GM21619 (cell line): ENCODE results near the gene NCOA7.
"Not testable (repeated sequence)": the region's sequence is repeated elsewhere in the genome, so short reads cannot be mapped to it uniquely, and the experiment has no call there.

Source experiments
- ATAC-seq: cut with Tn5 transposase; IDR thresholded peaks from one replicate; pipeline ENCODE4 v1.9.1; 2021; ENCODE audit not compliant: unreplicated experiment

Gene NCOA7

GRCh38 chr6:125753937-125754259 is 36.9 kb upstream of the NCOA7 start:
- no peak for ATAC-seq

DNA sequence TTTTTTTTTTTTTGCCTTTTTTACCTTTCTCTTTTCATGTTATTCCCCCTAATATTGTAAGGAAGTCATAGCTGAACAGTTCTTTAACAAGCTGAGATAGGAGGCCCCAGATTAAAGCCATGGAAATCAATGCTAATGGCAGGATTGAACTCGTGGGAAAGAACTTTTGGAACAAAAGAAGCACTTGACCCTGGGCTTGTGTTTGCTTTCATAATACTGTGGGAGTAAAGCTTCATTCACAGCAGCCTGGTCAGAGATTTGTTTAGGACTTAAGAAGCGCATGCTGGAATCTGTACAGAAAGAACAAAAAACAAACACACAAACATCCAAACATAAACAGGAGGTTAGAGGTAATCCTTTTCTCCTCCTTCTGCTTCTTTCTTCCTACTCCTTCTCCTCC is 36.2 kb upstream of the NCOA7 start:
- no peak for ATAC-seq

GRCh38 chr6:125759184-125759902 is 31.4 kb upstream of the NCOA7 start:
- no peak for ATAC-seq

- no peak for ATAC-seq
These were observed 30.8 kb upstream of the NCOA7 start for GRCh38 chr6:125759959-125760457.

GRCh38 chr6:125764121-125764671 is 26.6 kb upstream of the NCOA7 start:
- ATAC-seq, result no peak

- ATAC-seq, result no peak
These were observed 24.8 kb upstream of the NCOA7 start for GRCh38 chr6:125765944-125766343.

DNA sequence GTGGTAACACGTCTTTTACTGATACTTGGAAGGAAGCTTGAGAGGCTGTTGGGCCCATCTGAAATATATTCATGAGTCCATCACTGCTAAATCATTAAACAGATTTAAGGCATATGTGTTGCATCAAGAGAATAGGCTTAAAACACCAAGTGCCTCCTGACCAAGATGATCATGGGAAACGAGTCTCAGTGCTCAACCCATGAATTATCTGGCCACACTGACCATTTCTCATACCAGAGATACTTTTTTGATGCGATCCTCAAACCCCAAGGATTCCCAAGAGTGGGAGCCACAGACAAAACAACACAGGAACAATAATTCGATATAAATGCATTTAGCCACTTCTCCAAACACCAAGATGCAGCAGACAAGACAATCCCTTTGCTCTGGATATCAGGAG is 24.1 kb upstream of the NCOA7 start:
- ATAC-seq, result no peak

- ATAC-seq, result no peak
These were observed 21.5 kb upstream of the NCOA7 start for GRCh38 chr6:125769147-125769783.

GRCh38 chr6:125773387-125774341 is 17.1 kb upstream of the NCOA7 start:
- no peak for ATAC-seq

DNA sequence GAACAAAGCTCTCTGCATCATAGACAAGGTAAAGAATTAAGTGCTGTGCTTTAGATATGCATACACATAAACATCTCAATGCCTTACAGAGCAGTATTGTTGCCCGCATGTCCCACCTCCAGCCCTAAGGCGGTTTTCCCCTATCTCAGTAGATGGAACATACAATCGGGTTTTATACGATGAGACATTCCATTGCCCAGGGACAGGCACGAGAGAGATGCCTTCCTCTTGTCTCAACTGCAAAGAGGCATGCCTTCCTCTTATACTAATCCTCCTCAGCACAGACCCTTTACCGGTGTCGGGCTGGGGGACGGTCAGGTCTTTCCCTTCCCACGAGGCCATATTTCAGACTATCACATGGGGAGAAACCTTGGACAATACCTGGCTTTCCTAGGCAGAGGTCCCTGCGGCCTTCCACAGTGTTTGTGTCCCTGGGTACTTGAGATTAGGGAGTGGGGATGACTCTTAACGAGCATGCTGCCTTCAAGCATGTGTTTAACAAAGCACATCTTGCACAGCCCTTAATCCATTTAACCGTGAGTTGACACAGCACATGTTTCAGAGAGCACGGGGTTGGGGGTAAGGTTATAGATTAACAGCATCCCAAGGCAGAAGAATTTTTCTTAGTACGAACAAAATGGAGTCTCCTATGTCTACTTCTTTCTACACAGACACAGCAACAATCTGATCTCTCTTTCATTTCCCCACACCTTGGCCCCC is 14.5 kb upstream of the NCOA7 start:
- ATAC-seq, result not testable (repeated sequence)

DNA sequence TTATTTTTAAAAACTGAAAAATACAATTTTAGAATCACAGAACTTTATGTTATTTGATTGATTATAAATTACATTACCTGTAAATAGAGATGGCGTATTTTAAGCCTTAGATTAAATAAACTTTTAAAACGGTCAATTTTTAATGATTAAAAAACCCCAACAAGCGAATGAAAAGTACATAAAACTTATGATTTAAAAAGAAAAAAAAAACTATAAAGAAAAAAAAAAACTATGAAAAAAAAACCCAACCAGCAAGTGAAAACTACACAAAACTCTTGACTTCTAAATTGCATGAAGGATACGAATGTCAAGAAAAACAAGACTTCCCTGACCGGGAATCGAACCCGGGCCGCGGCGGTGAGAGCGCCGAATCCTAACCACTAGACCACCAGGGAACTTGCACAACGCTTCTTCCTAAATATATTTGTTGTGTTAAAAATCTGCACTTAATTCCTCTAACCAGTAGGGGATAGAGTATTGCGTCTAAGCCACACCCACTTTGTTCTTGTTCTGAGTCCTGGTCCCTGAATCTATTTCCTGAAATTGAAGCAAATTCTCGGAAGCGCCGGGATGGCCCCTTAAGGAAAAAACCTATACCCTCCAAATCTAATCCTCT is 10.7 kb upstream of the NCOA7 start:
- peak; percentile 73 for ATAC-seq

GRCh38 chr6:125780540-125781313 is 10.0 kb upstream of the NCOA7 start:
- peak; percentile 70 for ATAC-seq

GRCh38 chr6:125781314-125781868 is 9.4 kb upstream of the NCOA7 start:
- ATAC-seq, result peak; percentile 41

DNA sequence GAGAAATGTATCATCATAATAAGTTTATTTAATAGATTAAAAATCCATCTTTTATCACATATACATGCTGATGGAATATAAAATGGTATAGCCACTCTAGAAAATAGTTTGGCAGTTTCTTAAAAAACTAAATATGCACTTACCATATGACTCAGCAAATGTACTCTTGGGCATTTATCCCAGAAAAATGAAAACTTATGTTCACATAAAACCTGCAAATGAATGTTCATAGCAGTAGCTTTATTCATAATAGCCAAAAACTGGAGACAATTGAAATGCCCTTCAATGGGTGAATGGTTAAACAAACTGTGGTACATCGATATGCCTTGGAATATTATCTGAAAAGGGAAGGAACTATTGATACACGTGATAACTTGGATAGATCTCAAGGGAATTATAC is 6.4 kb upstream of the NCOA7 start:
- ATAC-seq, result no peak

DNA sequence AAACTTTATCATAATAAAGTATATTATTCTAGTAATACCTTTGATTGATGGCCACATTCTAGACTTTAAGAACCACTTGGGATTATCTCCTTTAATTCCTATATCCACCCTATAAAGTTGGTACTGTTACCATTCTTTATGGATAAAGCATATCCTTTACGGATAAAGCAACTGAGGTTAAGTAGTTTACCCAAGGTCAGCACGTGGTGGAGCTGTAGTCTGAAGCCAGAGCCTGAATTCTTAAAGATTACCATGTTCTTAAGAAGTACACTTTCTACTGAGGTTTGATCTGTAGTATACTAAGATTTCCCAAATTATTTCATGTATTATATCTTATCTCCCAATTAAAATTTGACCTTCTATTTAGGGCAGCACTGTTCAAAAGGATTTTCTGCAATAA is 3.0 kb upstream of the NCOA7 start:
- ATAC-seq, result no peak

GRCh38 chr6:125789167-125789566 is 1.6 kb upstream of the NCOA7 start:
- ATAC-seq, result no peak

GRCh38 chr6:125789576-125790357 is 993 bp upstream of the NCOA7 start:
- peak; percentile 18 for ATAC-seq

DNA sequence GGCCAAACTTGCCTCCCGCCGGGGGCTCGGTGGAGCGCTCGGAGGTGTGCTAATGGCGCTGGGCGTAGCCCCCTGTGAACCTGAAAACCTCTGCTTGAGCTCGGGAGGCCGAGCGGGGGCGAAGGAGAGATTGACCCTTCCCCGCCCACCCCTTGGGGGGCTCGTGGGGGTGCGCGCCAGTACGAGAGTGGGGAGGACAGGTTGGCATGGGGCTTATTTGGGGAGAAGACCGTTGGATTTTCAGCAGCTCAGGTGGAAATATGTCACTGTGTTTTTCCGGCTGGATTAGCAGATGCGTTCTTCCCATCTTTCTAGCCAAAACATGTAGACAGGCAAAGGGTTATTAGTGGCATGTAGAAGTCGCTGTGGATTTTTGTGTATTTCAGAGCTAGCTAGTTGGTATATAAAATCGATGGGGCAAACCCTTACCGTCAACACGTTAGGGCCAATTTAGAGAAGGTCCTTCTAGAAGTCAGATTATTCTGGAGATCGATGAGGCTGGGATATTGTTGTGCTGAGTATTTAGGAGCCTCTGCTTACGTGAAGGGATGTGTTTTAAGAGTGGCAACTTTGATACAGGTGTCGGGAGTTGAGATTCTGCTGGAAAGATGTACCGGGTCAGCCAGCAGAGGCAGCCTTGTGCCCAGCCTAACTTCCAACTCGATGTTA is 525 bp downstream of the NCOA7 start:
- ATAC-seq, result peak; percentile 30
